HG02870 (cell line): ENCODE data around the gene LHFPL3.
"Not testable (repeated sequence)": the region's sequence is repeated elsewhere in the genome, so short reads cannot be mapped to it uniquely, and the experiment has no call there.

Experiments used
- ATAC-seq: cut with Tn5 transposase; IDR thresholded peaks from one replicate; pipeline ENCODE4 v1.9.1; 2021; ENCODE audit warnings: mild to moderate bottlenecking, moderate library complexity; ENCODE audit not compliant: unreplicated experiment

LHFPL3 gene

DNA sequence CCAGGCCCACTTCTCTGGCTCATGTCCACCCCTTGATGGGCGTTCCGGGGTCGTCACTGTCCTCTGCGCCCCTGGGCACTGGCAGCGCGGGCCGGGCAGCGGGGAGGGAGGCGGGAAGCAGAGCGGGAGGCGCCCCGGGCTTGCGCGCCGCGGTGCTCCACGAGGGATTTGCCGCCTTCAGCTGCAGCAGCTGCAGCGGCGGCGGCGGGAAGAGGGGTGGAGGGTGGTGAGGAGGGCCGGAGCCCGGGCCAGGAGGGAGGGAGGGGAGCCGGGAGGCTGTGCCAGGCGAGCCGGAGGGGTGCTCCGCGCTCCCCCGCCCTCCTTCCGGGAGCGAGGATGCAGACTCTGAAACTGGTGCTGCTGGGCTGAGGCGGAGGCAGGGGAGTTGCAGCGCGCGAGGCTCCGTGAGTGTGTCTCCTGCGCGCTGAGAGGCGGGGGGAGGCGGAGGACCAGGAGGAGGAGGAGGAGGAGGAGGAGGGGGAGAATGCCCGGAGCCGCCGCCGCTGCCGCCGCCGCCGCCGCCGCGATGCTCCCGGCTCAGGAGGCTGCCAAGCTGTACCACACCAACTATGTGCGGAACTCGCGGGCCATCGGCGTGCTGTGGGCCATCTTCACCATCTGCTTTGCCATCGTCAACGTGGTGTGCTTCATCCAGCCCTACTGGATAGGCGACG lies at the start of gene LHFPL3:
Gene LHFPL3 (plus strand): TSS at position 308 of the 674 bp plus-strand sequence.
- no peak for ATAC-seq

DNA sequence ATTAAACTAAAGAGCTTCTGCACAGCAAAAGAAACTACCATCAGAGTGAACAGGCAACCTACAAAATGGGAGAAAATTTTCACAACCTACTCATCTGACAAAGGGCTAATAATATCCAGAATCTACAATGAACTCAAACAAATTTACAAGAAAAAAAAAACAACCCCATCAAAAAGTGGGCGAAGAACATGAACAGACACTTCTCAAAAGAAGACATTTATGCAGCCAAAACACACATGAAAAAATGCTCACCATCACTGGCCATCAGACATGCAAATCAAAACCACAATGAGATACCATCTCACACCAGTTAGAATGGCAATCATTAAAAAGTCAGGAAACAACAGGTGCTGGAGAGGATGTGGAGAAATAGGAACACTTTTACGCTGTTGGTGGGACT lies 46.7 kb upstream of the LHFPL3 start:
- ATAC-seq: not testable (repeated sequence)

DNA sequence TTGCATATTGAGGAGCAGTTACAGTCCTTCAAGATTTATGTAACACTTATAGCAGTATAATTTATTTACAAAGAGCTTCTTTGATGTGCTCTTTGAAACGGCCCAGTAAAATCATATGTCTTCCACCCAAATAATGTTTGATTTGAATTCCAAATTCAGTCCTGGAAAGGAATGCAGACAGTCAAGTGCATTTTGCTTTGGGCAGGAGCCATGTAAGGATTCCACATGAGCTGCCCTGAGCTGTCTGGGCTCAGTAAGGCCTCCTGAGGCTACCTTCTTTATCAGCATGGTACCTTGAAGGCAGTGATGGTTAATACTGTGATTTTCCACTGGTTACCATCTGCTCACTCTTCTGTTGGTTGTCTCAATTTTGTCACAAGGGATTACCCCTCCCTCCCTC lies 41.6 kb upstream of the LHFPL3 start:
- no peak for ATAC-seq

DNA sequence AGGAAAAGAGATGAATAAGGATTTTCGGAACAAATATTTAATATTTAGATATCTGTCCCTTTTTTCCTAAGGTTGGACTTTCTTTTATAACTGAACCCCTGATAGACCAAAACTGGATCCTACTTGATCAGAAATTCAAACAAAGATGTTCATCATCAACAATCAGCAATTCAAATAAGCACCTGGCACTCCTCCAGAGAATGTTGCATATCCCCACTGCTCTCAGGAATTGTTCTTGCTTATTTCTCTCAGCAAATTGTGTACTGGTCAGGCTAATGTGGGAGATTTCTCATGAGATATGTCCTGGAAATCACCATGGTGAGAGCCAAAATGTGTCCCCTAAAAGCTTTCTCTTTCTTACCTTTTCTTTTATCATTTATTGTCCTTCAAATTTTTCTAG lies 40.3 kb upstream of the LHFPL3 start:
- no peak for ATAC-seq

DNA sequence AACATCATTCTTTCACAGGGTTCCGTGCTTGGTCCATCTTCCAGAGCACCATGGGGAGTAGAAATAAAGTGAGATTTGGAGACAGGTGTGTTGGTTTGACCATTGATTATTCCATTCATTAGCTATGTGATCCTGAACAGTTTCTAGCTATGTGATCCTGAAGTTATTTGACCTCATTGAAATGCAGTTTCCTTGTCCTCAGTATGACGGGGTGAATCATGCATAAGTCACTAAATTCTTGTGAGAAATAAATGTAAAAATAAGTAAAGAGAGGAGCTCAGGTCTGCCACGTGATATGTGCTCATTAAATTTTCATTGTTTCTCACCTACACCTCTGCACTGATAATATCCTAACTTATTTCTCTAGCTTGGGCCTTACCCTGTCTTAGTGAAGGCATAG lies 34.1 kb upstream of the LHFPL3 start:
- no peak for ATAC-seq

DNA sequence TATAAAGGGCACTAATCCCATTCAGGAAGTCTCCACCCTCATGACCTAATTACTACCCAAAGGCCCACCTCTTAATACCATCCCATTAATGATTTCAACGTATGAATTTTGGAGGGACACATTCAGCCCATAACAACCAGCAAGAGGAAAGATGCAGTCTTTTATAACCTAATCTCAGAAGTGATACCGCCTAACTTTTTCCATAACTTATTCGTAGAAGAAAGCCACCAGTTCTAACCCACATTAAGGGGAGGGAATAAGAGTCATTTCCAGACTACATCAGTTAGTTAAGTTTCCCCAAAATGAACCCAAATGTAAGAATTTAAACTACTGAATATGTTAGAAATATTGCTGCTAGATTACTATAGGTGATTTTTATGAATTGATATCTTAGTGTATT lies 32.1 kb upstream of the LHFPL3 start:
- no peak for ATAC-seq

DNA sequence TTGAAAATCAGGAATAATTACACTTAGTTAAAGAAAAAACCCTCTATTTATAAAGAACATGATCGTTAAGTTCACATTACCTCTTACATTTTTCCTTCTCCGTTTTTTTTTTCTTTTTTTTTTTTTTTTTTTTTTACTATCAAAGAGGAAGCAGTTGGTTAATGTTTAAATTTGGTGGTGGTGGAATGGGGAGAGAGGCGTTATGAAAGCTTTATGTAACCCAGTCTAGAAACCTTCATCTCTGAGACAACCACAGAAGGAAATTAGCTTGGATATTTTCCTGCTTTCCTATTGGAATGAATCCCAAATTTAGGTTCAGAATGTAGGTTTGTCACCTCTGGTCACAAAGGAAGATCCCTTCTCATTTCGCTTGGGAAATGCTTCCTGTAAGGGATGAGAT lies 31.5 kb upstream of the LHFPL3 start:
- no peak for ATAC-seq

DNA sequence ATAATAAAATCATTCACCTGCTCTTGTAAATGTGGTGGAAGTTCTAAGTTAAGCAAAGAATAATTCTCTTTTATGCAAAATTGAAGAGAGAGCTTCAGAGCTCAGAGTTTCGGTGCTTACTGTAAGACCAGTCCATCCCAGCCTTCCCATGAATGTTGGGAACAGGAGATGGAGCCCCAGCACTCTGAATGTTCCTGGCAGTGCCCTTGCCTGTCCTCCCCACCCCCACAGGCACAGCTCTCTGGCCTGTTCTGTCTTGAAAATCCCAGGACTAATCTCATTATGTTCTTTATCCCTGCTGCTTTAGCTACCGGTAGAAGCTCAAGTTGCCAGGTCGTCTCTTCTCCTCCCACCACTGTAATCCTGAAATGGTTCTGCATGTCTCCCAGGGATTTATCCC lies 29.1 kb upstream of the LHFPL3 start:
- ATAC-seq: no peak

DNA sequence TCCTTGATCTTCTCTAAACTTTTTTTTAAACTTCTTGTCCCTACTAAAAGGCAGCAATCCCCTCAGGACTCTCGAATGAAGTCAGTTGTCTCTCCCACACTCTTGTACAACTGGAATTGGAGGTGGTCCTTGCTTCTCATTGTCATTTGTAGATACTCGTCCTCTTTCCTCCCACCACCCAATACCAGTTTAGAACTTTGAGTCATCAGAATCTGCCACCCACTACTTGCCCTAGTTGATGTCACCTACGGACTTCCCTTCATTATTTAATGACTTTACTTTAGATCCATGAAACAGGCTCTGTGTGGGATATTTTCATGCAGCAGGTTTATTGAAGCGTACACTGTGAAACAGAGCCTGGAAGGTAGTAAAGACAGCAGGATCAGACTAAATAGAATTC lies 28.6 kb upstream of the LHFPL3 start:
- ATAC-seq: no peak

DNA sequence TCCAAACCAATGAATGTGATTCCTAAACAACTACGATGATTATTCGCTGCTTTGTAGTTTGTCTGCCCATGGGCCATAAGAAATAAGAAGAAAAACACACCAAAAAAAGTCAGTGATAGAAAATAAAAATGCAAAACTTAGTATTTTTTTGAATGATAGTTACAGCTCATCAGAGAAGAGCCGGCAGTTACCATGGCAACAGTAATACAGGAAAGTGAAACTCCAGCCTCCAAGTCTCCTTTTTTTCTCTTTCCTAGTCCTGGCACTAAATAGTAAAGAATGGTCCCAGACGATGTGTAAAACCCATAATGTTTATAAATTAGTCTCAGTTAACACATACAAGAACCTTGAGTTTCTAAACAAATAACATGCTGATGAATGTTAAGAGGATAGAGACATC lies 21.6 kb upstream of the LHFPL3 start:
- ATAC-seq: no peak

DNA sequence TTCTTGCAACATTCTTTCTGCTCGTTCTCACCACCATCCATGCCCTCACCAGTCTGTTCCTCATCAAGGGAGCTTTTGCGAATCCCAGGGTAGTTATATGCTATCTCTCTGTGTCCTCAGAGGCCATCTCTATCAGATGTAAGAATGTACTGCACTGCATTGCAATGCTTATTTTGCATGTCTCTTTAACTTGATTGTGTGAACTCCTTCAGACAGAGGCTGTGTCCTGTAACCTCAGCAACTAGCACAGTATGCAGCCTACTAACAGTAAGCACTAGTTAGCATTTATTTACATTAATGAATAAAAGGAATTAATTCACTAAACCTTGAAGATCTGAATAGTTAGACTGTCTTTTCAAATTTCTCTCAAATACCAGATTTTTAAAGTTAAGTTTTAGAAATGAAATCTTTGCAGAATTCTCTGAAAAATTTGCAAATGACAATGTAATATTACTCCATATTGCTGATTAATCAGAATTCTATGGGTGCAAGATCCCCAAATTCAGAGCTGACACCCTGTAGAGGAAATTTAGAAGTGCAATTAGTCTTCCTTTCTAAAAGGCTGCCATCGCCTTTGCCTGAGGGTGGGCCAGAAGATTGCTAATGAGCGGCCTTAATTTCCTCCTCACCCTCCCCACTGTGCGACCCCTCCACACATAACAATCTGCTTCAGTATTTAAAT lies 10.3 kb upstream of the LHFPL3 start:
- ATAC-seq: no peak

DNA sequence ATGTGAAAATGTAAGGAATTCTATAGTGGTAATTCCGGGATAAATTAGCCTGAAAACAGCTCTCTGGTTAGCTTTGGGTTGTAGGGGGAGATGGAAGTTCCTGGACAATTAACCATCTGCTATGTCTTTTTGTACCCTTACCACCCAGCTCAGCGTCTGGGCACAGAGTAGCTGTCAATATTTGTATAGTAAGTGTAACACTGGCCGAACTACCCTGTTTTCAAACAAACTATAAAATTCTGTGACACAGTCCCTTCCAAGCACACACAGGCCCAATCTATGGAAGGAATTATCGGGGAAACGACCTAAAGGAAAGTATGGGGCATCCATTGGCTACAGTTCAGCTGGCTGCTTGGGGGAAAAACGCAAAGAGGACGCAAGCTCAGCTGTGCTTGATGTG lies 869 bp upstream of the LHFPL3 start:
- ATAC-seq: no peak

DNA sequence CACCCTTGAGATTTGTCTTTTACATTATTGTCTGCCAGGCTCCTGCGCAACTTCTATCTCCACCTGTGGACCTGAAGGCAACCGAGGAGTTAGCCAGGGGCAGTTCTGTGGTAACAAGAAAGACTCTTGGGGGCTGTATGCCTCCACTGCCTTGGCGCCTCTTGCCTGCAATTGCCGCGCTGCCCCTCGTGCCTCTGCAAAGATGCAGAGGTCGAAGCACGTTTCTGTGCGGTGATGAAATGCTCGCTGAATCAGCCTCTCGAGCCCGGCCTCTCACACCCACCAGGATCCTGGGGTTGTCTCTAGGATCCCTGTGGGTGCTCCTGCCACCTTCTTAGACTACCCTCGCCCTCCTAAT lies 486 bp upstream of the LHFPL3 start:
- ATAC-seq: no peak

DNA sequence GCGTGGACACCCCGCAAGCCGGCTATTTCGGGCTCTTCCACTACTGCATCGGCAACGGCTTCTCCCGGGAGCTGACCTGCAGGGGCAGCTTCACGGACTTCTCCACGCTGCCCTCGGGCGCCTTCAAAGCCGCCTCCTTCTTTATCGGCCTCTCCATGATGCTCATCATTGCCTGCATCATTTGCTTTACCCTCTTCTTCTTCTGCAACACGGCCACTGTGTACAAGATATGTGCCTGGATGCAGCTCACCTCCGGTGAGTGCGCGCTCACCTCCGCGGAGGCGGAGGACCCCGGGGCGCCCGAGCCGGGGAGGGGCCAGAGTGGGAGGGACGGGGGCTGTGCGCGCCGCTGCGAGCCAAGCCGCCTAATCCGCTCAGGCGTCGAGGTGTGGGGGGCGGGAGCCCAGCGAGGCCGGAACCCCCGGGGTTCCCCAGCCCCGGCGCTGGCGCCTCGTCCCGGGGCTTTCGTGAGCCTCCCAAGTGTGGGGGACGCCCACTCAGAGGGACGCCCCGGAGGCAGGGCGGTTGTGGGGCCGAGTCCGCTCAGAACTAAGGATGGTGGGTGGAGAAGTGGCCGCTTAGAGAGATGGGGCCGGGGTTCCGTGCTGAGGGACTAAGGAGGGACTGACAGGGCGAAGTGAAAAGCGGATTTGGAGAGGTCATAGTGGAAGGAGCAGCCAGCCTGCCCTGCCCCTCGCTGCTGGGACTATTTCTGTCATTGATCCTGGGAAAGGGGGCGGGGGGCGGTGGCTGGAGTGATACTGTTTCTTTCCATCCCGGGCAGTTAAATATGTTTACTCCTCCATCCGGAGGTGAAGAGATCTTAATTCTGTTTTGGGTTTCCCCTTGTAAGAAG lies 795 bp downstream of the LHFPL3 start:
- ATAC-seq: no peak

DNA sequence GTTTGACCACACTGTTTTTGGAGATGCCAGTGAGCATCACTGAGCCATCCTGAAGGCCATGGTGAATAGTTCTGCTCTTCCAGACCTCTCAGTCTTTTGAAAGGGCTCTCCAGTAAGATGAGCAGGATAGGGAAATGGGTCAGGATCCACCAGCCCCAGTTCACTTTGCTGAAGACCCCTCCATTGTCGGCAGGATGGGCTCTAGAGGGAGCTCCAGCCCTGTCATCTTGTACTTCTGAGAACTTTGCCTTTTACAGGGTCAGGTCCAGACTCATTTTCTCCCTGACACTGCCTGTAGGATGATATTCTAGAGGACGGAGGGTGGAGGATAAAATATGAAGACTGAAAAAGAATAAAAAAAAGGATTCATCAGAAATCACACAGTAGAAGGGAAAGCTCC lies 13.1 kb downstream of the LHFPL3 start:
- ATAC-seq: peak; percentile 58

DNA sequence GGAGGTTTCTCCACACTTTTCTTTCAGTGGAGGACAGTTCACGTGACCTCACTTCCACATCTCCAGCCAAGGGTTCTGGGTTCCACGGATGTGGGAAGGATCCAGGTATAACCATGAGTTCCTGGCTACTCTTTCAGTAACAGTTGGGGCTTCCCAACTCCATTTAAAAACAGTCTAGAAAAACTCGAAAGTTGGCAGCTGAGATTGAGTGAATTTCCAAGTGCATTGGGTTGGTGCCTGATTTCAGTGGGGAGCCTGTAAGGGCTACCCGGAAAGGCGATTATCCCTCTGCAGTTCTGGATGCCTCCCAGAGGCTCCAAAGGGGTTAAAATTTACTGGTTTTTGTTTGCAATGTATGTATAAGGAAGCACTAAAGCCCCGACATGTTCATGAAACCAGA lies 24.3 kb downstream of the LHFPL3 start:
- no peak for ATAC-seq

DNA sequence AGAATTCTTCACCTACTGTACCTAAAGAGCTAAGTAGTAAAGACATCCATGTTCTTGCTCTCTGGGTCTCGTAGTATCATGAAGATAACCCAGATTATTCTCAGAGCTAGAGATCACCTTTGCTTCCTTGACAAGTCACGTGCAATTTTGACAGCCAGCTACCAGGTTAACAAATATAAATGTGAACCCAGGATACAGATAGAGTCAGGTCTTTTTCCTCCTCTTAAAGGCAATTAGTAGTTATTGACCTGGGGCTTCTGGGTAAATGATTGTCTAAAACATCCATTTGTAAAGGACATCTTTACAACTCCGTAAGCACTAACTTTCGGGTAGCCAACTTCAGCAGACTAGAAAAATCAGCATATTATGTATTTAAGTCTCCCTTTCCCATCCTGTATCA lies 28.8 kb downstream of the LHFPL3 start:
- no peak for ATAC-seq

DNA sequence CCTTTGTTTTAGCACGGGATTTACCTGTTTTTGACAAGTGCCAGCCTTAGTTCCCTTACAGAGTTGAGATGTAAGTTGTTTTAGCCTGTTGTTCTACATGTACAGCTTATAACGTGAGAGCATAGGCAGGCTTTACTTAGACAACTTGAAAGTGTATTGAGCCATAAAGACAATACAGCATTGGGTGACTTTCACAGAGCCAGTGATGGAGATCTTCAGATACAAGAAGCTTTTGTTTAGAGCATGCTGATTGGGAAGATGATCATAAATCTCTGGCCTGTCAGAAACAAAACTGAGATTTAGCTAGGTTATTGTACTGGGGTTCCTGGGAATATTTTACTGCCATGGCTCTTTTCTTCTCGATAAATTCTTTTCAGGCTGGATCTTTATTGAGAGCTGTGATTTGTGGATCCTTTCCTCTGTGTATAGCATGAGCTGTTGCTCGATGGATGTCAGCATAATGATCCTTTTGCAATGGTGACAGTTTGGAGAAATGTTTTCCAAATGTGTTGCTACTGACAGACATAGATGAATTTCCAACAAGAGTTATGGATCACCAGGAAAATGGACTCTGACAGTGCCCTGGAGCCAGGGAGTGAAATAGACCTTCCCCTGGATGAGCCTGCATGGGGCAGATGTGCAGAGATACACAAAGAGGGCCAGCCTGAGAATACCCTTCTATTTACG lies 30.2 kb downstream of the LHFPL3 start:
- no peak for ATAC-seq

DNA sequence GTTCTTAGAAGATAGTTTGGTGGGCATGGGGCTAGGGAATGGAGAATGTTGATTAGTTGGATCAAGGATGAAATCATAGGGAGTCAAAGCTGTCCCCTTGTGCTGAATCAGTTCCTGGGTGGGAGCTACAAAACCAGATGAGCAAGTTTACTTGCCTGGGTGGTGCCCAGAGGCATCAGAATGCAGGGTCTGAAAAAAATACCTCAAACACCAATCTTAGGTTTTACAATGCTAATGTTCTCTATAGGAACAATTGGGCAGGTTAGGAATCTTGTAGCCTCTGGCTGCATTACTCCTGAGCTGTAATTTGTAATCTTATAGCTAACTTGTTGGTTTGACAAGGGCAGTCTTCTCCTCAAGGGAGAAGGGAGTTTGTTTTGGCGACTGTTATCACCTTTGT lies 34.4 kb downstream of the LHFPL3 start:
- ATAC-seq: no peak

DNA sequence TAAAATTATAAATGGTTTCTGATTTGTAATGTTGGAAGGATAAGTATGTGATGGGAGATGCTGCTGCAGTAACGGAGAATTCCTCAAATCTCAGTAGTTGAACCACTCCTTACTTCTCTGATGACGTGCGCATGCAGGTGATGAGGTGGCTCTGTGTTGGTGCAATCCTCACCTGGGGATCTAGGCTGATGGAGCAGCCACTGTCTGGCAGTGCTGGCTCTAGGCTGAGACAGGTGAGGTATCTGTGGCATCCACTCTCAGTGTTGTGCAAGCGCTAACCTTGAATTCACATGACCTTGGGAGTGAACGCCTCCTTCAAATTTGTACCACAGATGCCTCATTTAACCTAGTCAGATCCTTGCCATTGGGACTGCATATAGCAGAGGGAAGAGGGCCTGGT lies 35.0 kb downstream of the LHFPL3 start:
- no peak for ATAC-seq

DNA sequence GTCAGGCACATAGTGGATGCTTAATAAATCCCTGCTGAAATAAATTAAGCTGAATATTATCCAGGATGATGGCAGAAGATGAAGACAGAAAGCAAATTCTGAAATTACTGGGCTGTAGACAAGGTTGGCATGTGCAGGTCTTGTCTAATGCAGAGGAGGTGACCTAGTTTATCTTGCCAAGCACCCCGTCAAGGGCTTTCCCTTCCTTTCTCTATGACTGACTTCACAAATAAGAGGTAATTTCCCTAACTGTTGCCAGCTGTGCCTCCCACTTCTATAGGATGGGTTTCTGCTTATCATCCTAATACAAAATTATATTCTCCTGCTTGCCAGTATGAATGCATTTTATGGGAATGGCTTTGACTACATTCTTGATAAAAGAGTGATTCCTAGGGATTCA lies 38.0 kb downstream of the LHFPL3 start:
- no peak for ATAC-seq
